Smooth muscle cell (in vitro differentiated cells): ENCODE results near the gene ZNF598. TPM values are rescaled to one million over a fixed set of nuclear protein-coding genes. Genes with fewer than 3 reads are reported as not detected.

Experiments used
- DNase-seq: peaks from one replicate; lab custom pipeline; 2025; ENCODE audit not compliant: unreplicated experiment; lab: John Stamatoyannopoulos, UW
- H2AFZ ChIP-seq: fragments of 200-600 bp; sonication (generic); 2 replicates; pipeline ENCODE4 v1.6.0; 2016; ENCODE audit warnings: antibody characterized with exemption, low read depth, mild to moderate bottlenecking
- H3F3A ChIP-seq: fragments of 200-600 bp; sonication (generic); 2 replicates; pipeline ENCODE4 v1.6.0; 2017; ENCODE audit warnings: antibody characterized with exemption, low read depth
- H3K27ac ChIP-seq: fragments of 200-600 bp; sonication (generic); 2 replicates; pipeline ENCODE4 v1.5.1; 2016; ENCODE audit warnings: low read depth, mild to moderate bottlenecking
- H3K27me3 ChIP-seq: fragments of 200-600 bp; sonication (generic); 2 replicates; pipeline ENCODE4 v1.6.1; 2016; ENCODE audit warnings: low read depth, mild to moderate bottlenecking
- H3K36me3 ChIP-seq: fragments of 200-600 bp; sonication (generic); 2 replicates; pipeline ENCODE4 v1.5.1; 2016; ENCODE audit warnings: low read depth
- H3K4me1 ChIP-seq: fragments of 200-600 bp; sonication (generic); 2 replicates; pipeline ENCODE4 v1.5.1; 2016; ENCODE audit warnings: low read depth
- H3K4me2 ChIP-seq: fragments of 200-600 bp; sonication (generic); 2 replicates; pipeline ENCODE4 v1.6.0; 2016; ENCODE audit warnings: mild to moderate bottlenecking
- H3K4me3 ChIP-seq: fragments of 200-600 bp; sonication (generic); 2 replicates; pipeline ENCODE4 v1.5.1; 2016; ENCODE audit warnings: mild to moderate bottlenecking
- H3K79me2 ChIP-seq: fragments of 200-600 bp; sonication (generic); 2 replicates; pipeline ENCODE4 v1.6.0; 2016; ENCODE audit warnings: low read depth, mild to moderate bottlenecking
- H3K9ac ChIP-seq: fragments of 200-600 bp; sonication (generic); 2 replicates; pipeline ENCODE4 v1.6.0; 2016; ENCODE audit warnings: low read depth
- H3K9me3 ChIP-seq: fragments of 200-600 bp; sonication (generic); replicated peaks from 2 replicates; pipeline ENCODE4 v1.5.1; 2016; ENCODE audit warnings: low read depth
- H4K20me1 ChIP-seq: fragments of 200-600 bp; sonication (generic); 2 replicates; pipeline ENCODE4 v1.6.0; 2016; ENCODE audit warnings: low read depth
- CTCF ChIP-seq: fragments of 200-600 bp; sonication (generic); IDR thresholded peaks from 2 replicates; pipeline ENCODE4 v1.5.1; 2017; ENCODE audit warnings: borderline replicate concordance, mild to moderate bottlenecking, antibody characterized with exemption; ENCODE audit not compliant: insufficient read depth, poor library complexity, severe bottlenecking
- WGBS: methylation state at CpG from one replicate; pipeline ENCODE4 v1.1.7; 2016; ENCODE audit warnings: low lambda C conversion rate; 5-methylcytosine and 5-hydroxymethylcytosine counted together
- polyA plus RNA-seq: library from polyadenylated mRNA; unstranded; fragments of >200 nt; fragmentation: Nextera tagmentation; extraction: Ambion mirVana; gene quantifications from 2 replicates; pipeline ENCODE4 v1.2.1, GENCODE V29; 2016
- total RNA-seq: library from RNA; depleted of rRNA; stranded (reverse); fragments of >200 nt; gene quantifications from 2 replicates; pipeline ENCODE4 v1.2.3, GENCODE V29; 2014

Gene ZNF598
- total and polyA plus RNA-seq, 2 experiments from 2014 or later: 27.2 to 27.9 TPM

- WGBS: 76% methylated on average over 6 of the region's 6 CpGs
- Histone ChIP-seq H3F3A (peaks cover 30% of the 10 kb centered on the region), H2AFZ (no peak overlapping the region), H3K4me3 (no peak overlapping the region), H4K20me1 (peaks cover 38% of the 10 kb centered on the region), H3K27ac (no peak overlapping the region), H3K36me3 (no peaks in the 10 kb centered on the region), H3K4me1 (peaks cover 25% of the 10 kb centered on the region), H3K9ac (no peak overlapping the region), H3K27me3 (no peaks in the 10 kb centered on the region), H3K79me2 (peaks cover 48% of the 10 kb centered on the region), H3K4me2 (no peak overlapping the region), H3K9me3 (no peaks in the 10 kb centered on the region)
- no peak for DNase-seq
- no peak for TF ChIP-seq CTCF
These were observed 48.0 kb downstream of the ZNF598 start for GRCh38 chr16:1961651-1962067.

GRCh38 chr16:1960665-1961630 lies 48.7 kb downstream of the ZNF598 start:
- no peak for DNase-seq
- no peaks in the 10 kb centered on the region for H3K36me3 ChIP-seq
- H3K9ac ChIP-seq: no peak overlapping the region
- H3K4me1 ChIP-seq: peaks cover 22% of the 10 kb centered on the region
- no peak for TF ChIP-seq CTCF
- no peak overlapping the region for H2AFZ ChIP-seq
- H3K27ac ChIP-seq: peak overlapping the region; percentile 38
- peaks cover 43% of the 10 kb centered on the region for H3K79me2 ChIP-seq
- peaks cover 30% of the 10 kb centered on the region for H3F3A ChIP-seq
- H4K20me1 ChIP-seq: peaks cover 38% of the 10 kb centered on the region
- WGBS: 50% methylated on average over 20 of the region's 20 CpGs
- no peaks in the 10 kb centered on the region for H3K27me3 ChIP-seq
- H3K4me3 ChIP-seq: peak overlapping the region; percentile 86
- peak overlapping the region; percentile 99 for H3K4me2 ChIP-seq
- H3K9me3 ChIP-seq: no peaks in the 10 kb centered on the region

- Histone ChIP-seq H4K20me1 (peaks cover 37% of the 10 kb centered on the region), H2AFZ (peak within 1 kb of the TSS; percentile 67), H3F3A (peaks cover 30% of the 10 kb centered on the region), H3K4me3 (peak within 1 kb of the TSS; percentile 86), H3K36me3 (no peaks in the 10 kb centered on the region), H3K27ac (peak within 1 kb of the TSS; percentile 25), H3K9me3 (no peaks in the 10 kb centered on the region), H3K4me2 (peak within 1 kb of the TSS; percentile 99), H3K9ac (peak within 1 kb of the TSS; percentile 89), H3K27me3 (no peaks in the 10 kb centered on the region), H3K79me2 (peaks cover 31% of the 10 kb centered on the region), H3K4me1 (peaks cover 17% of the 10 kb centered on the region)
- TF ChIP-seq CTCF: peak; percentile 53
- WGBS: under 1% methylated on average over 61 of the region's 79 CpGs
- DNase-seq: peak; percentile 72
These were observed 50.2 kb downstream of the ZNF598 start, which contains the start of gene NDUFB10 for GRCh38 chr16:1959269-1960039. TSS of gene NDUFB10 (plus strand) at chr16:1959538. CDS start at chr16:1959625, 87 bp downstream.
